Ascending aorta (tissue), 2 donors: ENCODE results near the gene HIBCH. TPM values are rescaled to one million over a fixed set of nuclear protein-coding genes. Genes with fewer than 3 reads are reported as not detected.

Experiments
- DNase-seq, 2 donors: peaks; one replicate each; pipeline ENCODE4 v3.0.0-alpha.2; 2019; ENCODE audit warnings: low spot score in 2 of 2
- H3K27ac ChIP-seq, 2 donors: fragments of 200-600 bp; sonication (generic); one replicate each; pipeline ENCODE4 v1.5.1; 2016 to 2017; ENCODE audit warnings: mild to moderate bottlenecking in 1 of 2
- H3K27me3 ChIP-seq: fragments of 200-600 bp; sonication (generic); one replicate; pipeline ENCODE4 v1.5.1; 2017
- H3K36me3 ChIP-seq, 2 donors: fragments of 200-600 bp; sonication (generic); one replicate each; pipeline ENCODE4 v1.5.1; 2016
- H3K4me1 ChIP-seq, 2 donors: fragments of 200-600 bp; sonication (generic); one replicate each; pipeline ENCODE4 v1.5.1; 2016 to 2017; ENCODE audit warnings: mild to moderate bottlenecking in 1 of 2
- H3K4me3 ChIP-seq, 2 donors: fragments of 200-600 bp; sonication (generic); one replicate each; pipeline ENCODE4 v1.5.1; 2016 to 2017; ENCODE audit warnings: mild to moderate bottlenecking in 1 of 2
- H3K9me3 ChIP-seq, 2 donors: fragments of 200-600 bp; sonication (generic); one replicate each; pipeline ENCODE4 v1.5.1; 2016
- CTCF ChIP-seq, 3 experiments: fragments of 200-600 bp in 2 of 3; fragments of 450-650 bp in 1 of 3; sonication (generic) in 2 of 3; IDR thresholded peaks; one replicate each; pipeline ENCODE4 v1.5.1; 2016 to 2019; ENCODE audit warnings: antibody characterized with exemption in 3 of 3, mild to moderate bottlenecking in 1 of 3, moderate library complexity in 1 of 3
- intact Hi-C: fragments of 100-400 bp; cut with DNase I; formaldehyde crosslinking; loops from one replicate; pipeline ENCODE4 v1.15.1; 2023
- total RNA-seq: library from RNA; depleted of rRNA; stranded (reverse); fragments of >200 nt; gene quantifications from one replicate; pipeline ENCODE4 v1.1.0, GENCODE V29; 2016

HIBCH gene
- total RNA-seq, result 3.7 TPM

GRCh38 chr2:190319555-190320498 lies at the start of gene HIBCH:
TSS of gene HIBCH (minus strand) at chr2:190319826. CDS start at chr2:190319750, 76 bp downstream.
- H3K9me3 ChIP-seq, result no peaks in the 10 kb centered on the region
- DNase-seq, result peak; percentile 93 to 100
- H3K36me3 ChIP-seq, result no peaks in the 10 kb centered on the region
- TF ChIP-seq CTCF (IDR thresholded peaks at IDR 0.05), result peak in 2 of 3 experiments; percentile 66 to 74
- no peaks in the 10 kb centered on the region for H3K27me3 ChIP-seq
- peaks cover 0 to 14% of the 10 kb centered on the region in 2 donors for H3K4me1 ChIP-seq
- H3K27ac ChIP-seq, result peak within 1 kb of the TSS; percentile 89 to 94
- peak within 1 kb of the TSS; percentile 84 to 88 for H3K4me3 ChIP-seq
- intact Hi-C loops, result loop anchor here (1.0 to 10.0 kb wide), 4 partner anchors 23 to 695 kb away; partner anchors contain the start of genes INPP1 and STAT1

- Histone ChIP-seq H3K4me3 (no peak overlapping the region), H3K27ac (no peak overlapping the region), H3K9me3 (no peaks in the 10 kb centered on the region), H3K27me3 (no peaks in the 10 kb centered on the region), H3K4me1 (peaks cover 0 to 3% of the 10 kb centered on the region in 2 donors), H3K36me3 (peaks cover 33 to 56% of the 10 kb centered on the region in 2 donors)
- intact Hi-C loops, result no loop called here
- TF ChIP-seq CTCF (IDR thresholded peaks at IDR 0.05), result no peak
- DNase-seq, result no peak
These were observed 47.5 kb upstream of the HIBCH start for GRCh38 chr2:190367091-190367490.

- no peak for TF ChIP-seq CTCF (IDR thresholded peaks at IDR 0.05)
- no peaks in the 10 kb centered on the region for H3K4me1 ChIP-seq
- no peaks in the 10 kb centered on the region for H3K27me3 ChIP-seq
- intact Hi-C loops, result no loop called here
- no peaks in the 10 kb centered on the region for H3K9me3 ChIP-seq
- no peak overlapping the region for H3K4me3 ChIP-seq
- DNase-seq, result no peak
- peaks cover 33 to 60% of the 10 kb centered on the region in 2 donors for H3K36me3 ChIP-seq
- no peak overlapping the region for H3K27ac ChIP-seq
These were observed 46.7 kb upstream of the HIBCH start for GRCh38 chr2:190366248-190366753.

GRCh38 chr2:190365499-190366204 lies 46.0 kb upstream of the HIBCH start:
- TF ChIP-seq CTCF (IDR thresholded peaks at IDR 0.05), result no peak
- intact Hi-C loops, result no loop called here
- no peak for DNase-seq
- Histone ChIP-seq H3K9me3 (no peaks in the 10 kb centered on the region), H3K27me3 (no peaks in the 10 kb centered on the region), H3K36me3 (peaks cover 27 to 57% of the 10 kb centered on the region in 2 donors), H3K4me3 (no peak overlapping the region), H3K27ac (no peak overlapping the region), H3K4me1 (no peaks in the 10 kb centered on the region)

- TF ChIP-seq CTCF (IDR thresholded peaks at IDR 0.05), result no peak
- peaks cover 0 to 9% of the 10 kb centered on the region in 2 donors for H3K4me1 ChIP-seq
- intact Hi-C loops, result no loop called here
- DNase-seq, result no peak
- no peak overlapping the region for H3K27ac ChIP-seq
- no peak overlapping the region for H3K4me3 ChIP-seq
- H3K9me3 ChIP-seq, result no peaks in the 10 kb centered on the region
- H3K27me3 ChIP-seq, result no peaks in the 10 kb centered on the region
- peaks cover 9 to 40% of the 10 kb centered on the region in 2 donors for H3K36me3 ChIP-seq
These were observed 43.3 kb upstream of the HIBCH start for GRCh38 chr2:190362894-190363293.
